Measurements from ENCODE around the gene HMGCS1.
"Not testable (repeated sequence)": the region's sequence is repeated elsewhere in the genome, so short reads cannot be mapped to it uniquely, and the experiment has no call there.

The HMGCS1 gene
- 46.6 to 139 (median 65.0) reads per million in 4 experiments for total RNA-seq

DNA sequence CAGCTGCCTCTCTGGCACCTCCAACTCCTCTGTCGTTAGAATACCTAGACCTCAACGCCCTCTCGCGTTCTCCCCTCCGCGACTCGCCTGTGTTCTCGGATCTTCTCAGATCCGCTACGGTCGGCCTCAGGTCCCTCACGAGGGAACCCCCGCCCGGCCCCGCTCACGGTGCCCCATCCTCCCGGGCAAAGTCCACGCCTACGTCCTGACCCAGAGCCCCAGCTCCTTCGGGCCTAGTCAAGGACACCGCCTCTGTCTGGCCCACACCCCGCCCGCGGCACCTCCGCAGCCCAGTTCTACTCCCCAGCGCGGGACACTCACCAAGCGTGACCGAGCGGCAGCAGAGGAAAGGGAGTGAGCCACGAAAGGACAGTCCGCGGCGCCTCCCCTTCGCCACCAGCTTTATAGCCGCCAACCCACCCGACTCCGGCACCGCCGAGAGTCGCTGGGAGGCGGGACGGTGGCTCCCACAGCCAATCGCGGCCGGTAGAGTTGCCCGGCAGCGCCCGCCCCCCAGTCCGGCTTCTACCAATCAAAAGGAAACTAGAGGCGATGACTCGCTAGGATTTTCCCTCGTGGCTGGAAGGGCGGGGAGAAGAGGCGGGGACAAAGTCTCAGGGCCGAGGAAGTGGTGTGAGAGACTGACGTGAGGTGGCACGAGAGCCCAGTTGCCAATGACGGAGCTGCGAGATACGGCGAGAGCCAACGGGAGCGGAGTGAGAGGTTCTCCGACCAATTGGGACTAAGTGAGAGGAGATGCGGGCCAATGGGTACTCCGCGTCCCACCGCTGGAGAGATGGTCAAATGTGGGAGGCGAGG is at the start of gene HMGCS1:
TSS of gene HMGCS1 (minus strand) at position 378 of the 819 bp plus-strand sequence. CDS start 14,447 bp downstream, outside the sequence.
- DNase-seq, result peak; percentile 97

DNA sequence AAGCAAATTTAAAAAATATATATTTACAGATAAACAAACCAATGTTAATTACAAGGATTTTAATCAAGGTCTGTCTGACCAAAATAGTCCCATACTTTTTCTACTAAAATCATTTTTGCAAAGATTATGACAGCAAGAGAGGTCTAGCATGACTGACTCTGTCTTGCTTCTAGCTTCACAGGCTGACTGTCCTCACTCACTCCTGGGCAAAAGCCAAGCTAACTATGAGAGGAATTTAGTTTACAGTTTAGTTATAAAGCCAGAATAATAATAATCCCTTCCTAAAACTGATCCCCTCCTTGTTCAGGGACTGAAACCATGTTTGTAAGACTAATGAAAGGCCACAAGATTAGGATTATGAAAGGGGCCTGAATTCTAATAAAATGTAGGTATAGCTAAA is 45.5 kb upstream of the HMGCS1 start:
- DNase-seq, result no peak

DNA sequence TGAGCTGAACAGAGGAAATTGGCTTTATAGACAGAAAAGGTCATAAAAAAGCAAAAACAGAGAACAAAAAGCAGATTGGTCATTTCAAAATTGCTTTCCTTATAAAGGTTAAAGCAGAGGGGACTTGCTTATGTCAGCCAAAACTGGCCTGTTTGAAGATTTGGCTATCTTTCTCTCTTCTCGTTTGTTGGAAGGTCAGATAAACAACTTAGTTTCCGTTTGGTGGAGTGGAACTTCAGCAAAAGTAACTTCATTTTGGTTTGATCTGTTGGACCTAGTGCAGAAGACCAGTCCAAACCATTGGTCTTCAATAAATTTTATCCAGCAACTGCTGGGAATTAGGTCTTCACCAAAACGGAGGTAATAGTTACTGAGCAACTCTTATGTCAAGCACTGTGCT is 45.1 kb upstream of the HMGCS1 start:
- no peak for DNase-seq

DNA sequence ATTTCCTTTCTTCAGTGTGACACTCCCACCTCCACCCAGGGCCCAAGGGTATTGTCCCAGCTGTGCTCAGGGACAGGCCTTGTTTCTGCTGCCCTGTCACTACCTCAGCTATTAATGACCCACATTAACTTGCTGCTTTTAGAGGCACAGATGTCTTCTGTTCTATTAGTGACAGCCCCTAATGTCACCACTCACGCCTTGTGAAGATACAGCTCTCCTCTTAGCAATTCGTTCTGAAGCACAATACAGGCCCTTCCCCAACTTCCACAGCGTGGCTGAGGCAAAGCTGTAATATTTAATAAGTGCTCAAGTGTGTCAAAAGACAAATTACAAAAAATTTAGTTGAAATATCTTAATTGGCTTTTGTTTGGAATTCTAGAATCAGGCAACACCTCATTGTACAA is 44.7 kb upstream of the HMGCS1 start:
- no peak for DNase-seq

DNA sequence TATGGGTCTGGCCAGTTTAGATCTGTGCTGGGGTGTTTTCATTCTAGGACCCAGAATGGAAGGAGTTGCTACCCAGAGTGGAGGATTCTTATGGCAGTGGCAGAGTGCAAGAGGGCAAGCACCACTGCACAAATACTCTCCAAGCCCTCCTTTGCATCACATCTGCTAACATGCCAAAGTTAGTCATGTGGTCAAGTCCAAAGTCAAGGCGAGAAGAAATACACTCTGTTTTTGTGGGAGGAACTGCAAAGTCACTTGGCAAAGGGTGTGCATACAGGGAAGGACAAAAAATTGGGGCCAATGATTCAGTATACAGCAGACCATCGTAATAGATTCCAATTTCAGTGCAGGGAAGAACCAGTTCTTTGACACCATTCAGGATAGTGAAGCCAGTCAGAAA is 43.9 kb upstream of the HMGCS1 start:
- no peak for DNase-seq

DNA sequence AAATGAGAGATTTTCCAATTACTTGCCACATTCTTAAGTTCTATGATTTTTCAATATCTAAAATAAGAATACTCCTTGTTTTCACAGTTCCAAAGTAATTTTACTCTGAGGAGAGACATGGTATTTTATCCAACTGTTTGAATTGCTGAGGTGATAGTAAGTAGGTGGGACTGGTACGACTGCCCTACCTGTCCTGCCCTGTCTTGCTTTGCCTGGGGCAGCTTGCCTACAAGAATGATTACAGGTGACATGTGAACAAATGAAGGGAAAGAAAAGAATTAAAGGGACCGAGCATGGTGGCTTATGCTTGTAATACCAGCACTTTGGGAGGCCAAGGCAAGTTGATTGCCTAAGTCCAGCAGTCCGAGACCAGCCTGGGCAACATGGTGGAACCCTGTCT is 41.6 kb upstream of the HMGCS1 start:
- no peak for DNase-seq

DNA sequence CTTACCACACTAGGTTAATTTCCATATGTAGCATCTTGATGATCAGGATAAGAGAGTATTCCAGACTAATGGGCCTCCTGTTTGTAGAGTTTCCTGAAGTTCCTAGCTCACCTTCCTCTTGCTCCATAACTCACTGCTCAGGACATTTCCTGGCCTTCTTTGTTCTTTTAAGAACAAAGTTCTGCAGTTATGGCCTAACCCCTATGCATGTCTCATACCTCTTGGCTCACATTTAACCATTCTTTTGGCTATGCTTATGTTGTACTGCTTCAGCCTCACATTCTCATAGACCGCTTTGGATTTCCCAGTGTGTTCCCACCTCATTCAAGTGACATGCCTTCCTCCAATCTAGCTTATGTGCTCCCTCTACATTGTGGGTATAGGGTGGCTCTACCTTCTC is 40.5 kb upstream of the HMGCS1 start:
- DNase-seq, result no peak

DNA sequence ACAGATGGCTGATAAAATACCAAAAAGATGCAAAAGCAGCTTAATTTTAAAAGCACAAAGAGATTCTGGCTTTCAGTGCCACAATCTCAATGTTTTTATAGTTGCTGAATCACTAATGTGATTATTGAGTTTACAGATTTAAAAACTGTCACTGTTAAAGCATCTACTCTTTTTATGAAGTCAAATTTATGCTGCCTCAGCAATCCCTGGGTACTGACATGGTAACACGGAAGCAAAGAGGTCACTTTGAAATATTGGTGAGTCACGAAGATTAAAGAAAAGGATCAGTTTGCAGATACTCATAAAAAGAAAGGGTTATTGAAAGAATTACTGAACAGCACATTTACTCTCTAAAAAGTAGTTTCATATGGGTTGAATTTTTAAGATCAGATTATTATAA is 39.7 kb upstream of the HMGCS1 start:
- no peak for DNase-seq

DNA sequence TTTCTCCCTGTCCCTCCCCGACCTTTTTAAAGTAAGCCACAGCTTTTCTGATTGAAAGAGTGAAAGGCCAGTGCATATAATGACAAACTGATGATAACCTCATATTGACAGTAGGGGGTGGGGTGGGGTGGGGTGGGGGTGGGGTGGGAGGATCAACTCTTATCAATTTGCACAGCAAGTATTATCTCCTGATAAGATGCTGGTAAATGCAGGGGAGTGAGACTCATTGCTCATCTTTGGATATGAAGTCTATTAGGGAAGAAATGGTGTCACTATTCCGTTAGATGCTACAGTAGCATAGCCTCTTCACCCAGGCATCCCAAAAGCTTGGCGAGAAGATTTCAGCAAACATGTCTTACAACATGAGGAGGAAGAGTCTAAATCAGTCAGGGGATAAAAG is 38.9 kb upstream of the HMGCS1 start:
- DNase-seq, result no peak

DNA sequence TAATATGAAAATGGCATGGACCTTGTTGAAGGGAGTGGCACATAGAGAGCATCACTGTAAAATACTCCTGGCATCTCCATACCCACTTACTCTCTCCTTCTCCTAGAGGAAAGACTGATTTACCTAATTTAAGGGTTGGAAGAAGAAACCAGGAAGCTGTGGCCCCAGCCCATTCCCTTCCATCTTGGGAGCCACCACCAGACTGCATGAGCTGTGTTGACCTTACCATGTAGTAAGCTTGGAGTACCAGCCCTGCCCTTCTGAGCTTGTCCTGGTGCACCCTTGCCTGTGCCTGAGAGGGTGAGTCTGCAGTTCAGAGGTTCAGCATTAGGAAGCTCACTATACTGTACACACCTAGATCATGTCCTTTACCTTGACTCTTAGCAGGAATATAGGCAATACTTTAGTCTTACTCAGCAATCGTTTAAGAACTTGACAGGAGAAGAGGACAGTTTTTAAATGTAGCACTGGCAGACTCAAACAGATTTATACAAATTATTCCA is 35.7 kb upstream of the HMGCS1 start:
- DNase-seq, result no peak

DNA sequence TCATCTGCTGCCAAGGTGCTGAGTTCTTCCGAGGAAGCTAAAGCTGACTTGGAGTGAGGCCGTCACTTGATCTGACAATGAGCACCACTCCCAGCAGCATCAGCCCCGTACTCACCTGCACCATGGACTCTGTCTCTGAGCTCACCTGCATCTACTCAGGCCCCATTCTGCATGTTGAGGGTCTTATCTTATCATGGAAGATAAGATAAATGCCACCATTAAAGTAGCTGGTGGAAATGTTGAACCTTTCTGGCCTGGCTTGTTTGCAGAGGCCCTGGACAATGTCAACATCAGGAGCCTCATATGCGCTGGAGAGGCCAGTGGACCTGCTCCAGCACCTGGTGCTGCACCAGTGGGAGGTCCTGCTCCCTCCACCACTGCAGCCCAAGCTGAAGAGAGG is 35.0 kb upstream of the HMGCS1 start:
- DNase-seq, result no peak

DNA sequence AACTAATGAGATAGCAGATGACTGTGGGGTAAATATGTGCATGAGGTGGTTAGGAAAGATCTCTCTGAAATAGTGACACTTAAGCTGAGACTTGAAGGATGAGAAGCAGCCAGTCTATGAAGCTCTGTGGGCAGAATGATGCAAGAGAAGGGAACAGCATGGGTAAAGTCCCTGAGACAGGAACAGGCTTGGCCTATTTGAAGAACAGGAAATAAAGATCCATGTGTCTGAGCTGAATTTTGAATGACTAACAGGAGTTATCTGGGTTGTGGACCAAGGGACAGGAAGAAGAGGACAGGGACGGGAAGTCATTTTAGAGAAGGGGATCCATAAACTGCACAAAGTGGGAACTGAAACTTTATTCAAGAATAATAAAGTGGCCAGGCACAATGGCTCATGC is 25.6 kb upstream of the HMGCS1 start:
- DNase-seq, result no peak

DNA sequence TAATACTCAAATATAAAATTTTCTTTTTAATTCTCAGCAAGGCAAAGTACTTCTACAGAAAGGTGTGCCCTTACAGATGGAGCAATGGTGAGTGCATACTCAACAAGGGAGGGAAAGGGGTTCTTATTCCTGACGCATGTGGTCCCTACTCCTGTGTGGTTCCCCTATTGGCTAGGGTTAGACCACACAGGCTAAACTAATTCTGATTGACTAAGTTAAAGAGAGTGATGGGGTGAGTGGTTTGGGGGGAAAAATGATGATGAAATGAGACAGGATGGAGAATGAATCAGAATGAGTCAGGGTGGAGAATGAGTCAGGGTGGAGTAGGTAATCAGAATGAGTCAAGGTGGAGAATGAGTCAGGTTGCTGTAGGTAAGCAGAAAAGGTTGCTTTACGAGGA is 22.9 kb upstream of the HMGCS1 start:
- DNase-seq, result no peak

DNA sequence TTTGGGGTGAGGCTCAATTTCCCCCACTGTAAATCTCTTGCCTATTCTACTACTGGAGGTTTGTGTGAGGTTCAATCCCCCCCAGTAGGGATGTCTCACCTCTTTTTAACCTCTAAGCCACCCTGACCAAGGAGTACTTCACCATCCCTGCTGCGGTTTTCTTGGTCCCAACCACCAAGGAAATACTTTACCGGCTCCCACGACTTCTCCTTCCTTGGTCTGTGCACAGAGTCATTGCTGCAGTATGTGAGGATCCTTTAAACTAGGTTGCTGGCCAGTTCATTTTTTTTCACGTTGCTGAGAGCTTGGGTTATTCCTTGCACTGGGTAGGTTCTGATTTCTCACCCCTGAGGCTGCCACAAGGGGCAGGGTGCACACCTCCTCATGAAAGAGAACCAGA is 22.5 kb upstream of the HMGCS1 start:
- no peak for DNase-seq

DNA sequence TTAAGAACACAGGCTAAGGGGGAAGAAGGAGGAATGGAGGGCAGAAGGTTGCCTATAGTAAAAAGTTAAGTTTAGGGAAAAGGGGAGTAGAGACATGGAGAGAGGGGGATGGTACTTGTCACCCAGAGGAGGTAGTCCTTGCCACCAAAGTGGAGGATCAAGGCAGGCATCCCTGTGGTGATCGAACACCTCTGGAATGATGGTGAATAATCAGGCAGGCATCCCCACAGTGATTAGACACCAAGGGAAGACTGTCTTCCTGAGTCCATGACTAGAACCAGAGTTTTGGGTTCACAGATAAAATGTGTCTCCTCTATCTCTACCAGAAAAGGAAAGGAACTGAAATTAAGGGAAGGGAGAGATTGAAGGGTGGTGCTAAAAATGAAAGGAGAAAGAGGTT is 19.2 kb upstream of the HMGCS1 start:
- no peak for DNase-seq

DNA sequence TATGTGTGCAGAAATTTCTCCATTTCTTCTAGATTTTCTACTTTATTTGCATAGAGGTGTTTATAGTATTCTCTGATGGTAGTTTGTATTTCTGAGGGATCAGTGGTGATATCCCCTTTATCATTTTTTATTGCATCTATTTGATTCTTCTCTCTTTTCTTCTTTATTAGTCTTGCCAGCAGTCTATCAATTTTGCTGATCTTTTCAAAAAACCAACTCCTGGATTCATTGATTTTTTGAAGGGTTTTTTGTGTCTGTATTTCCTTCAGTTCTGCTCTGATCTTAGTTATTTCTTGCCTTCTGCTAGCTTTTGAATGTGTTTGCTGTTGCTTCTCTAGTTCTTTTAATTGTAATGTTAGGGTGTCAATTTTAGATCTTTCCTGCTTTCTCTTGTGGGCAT is 12.4 kb upstream of the HMGCS1 start:
- not testable (repeated sequence) for DNase-seq

DNA sequence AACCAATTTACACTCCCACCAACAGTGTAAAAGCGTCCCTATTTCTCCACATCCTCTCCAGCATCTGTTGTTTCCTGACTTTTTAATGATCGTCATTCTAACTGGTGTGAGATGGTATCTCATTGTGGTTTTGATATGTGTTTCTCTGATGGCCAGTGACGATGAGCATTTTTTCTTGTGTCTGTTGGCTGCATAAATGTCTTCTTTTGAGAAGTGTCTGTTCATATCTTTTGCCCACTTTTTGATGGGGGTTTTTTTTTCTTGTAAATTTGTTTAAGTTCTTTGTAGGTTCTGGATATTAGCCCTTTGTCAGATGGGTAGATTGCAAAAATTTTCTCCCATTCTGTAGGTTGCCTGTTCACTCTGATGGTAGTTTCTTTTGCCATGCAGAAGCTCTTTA is 10.3 kb upstream of the HMGCS1 start:
- not testable (repeated sequence) for DNase-seq

DNA sequence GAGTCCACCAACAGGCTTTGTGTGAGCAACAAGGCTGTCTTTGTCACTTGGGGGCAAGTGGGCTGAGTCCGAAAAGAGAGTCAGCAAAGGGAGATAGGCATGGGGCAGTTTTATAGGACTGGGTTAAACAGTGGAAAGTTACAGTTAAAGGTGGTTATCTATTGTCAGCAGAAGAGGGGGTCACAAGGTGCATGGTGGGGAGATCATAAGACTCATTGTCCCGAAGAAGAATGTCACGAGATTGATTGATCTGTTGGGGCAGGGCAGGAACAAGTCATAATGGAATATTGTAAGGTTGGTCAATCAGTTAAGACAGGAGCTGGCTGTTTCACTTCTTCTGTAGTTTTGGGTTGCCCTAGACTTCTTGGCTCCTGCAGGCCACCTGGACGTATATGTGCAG is 7.6 kb upstream of the HMGCS1 start:
- DNase-seq, result no peak

DNA sequence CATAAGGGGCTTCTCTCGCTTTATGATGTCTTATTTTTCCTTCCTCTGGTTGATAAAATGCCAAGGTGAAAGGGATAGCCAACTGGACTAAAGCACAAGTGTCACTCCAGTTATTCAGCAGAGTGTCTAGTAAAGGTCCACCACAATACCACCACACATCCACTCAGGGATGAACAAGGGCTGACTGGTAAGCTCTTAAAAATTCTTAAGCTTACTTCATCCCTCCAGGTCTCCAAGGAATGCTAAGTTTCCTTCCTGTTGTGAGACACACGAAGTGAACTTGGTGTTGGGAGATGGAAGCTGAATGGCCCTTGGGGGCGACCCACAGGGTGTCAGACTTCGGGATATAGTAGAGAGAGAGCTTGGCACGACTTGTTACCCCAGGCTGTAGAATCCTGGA is 3.2 kb upstream of the HMGCS1 start:
- no peak for DNase-seq

DNA sequence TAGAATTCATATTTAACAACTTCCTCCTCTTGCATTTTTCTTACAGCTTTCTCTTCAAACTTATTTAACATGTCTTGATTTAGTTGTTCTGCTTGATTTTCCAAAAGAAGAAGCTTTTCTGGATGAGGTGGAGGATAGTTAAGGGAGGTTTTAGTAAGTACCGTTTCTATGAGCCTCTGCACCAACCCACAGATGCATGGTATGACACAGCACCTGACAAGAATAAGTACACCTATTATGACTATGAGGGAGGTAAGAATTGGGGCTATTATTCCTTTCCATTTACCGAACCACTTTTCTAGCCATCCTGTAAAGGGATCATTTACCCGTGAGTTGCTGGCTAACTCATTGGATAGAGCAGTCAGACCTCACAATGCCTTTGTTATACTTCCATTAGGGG is 2.5 kb upstream of the HMGCS1 start:
- no peak for DNase-seq

DNA sequence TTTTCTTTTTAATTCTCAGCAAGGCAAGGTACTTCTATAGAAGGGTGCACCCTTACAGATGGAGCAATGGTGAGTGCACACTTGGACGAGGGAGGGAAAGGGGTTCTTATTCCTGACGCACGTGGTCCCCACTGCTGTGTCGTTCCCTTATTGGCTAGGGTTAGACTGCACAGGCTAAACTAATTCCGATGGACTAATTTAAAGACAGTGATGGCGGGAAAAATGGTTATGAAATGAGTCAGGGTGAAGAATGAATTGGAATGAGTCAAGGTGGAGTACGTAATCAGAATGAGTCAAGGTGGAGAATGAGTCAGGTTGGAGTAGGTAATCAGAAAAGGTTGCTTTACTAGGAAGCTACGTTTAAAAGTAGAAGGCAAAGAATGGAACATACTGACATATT is 2.1 kb upstream of the HMGCS1 start:
- no peak for DNase-seq

DNA sequence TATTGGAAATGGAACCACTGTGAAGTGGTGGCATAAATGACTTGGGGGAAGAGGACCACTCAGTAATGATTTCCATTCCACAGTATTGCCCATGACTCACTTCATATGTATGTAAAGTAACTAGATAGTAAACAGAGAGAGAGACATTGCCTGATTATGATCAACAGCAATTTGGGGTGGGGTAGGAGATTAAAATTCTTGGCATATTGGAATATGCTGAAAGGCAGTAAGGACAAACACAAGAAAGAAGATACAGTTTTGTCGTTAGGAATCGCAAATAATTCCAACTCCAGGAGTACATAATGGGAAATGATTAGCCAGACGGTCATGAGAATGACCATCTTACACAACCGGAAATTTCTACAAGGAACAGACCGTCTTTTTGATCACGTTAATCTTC is 1.5 kb upstream of the HMGCS1 start:
- DNase-seq, result no peak

DNA sequence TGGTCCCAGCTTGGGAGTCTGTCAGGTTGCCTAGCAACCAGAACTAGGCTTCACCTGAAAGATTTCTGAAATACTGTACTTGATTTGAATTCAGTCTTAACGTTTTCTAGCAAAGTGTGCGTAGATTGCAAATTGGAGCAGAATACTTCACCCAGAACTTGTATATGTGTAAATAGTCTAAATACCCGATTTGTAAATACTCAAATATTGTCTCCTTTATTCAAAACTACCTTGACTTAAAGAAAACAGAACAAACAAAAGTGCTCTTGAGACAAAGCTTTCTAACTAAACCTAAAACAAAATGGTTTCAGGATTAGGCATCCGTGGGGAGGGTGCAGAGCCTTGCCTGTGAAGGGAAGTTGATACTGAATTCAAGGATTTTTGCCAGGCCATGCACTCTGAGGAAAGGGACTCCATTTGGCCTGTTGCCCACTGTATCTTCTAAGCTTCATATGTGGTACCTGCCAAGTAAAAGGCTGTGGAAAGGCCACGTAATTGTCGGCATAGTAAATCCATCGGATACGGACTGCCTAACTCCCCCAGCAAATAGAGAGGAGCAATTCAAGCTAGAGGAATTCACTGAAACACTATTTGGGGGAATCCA is 744 bp upstream of the HMGCS1 start:
- DNase-seq, result no peak

DNA sequence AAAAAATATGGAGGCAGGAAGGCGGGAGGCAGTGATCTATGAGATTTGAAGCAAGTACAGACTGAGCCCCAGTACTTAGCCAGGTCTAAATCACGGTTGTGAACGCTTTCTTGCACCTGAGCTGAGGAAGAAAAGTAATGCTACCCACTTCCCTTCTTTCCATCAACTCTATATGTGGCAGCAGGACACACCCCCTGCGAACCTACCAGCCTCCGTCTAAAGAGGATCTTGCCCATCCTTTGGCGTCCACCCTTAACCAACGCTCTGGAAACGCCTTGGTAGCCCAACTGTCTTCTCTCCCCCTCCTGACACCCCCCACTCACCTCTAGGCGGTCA is 545 bp downstream of the HMGCS1 start:
- DNase-seq, result no peak

Data from effector CD8-positive, alpha-beta T cell (primary cell).